Mononuclear cell (primary cell): ENCODE data around the gene TMEM129. TPM values are rescaled to one million over a fixed set of nuclear protein-coding genes. Genes with fewer than 3 reads are reported as not detected.

Source experiments
- H3K27me3 ChIP-seq: 2 replicates; pipeline ENCODE4 v1.6.0; 2011; ENCODE audit warnings: low read length, control low read depth; ENCODE audit not compliant: insufficient read depth
- H3K4me1 ChIP-seq: 2 replicates; pipeline ENCODE4 v1.5.1; 2011; ENCODE audit warnings: mild to moderate bottlenecking, low read length, control low read depth; ENCODE audit not compliant: insufficient read depth
- H3K4me3 ChIP-seq: 2 replicates; pipeline ENCODE4 v1.5.1; 2011; ENCODE audit warnings: mild to moderate bottlenecking, low read length, moderate library complexity
- H3K9me3 ChIP-seq: 2 replicates; pipeline ENCODE4 v1.5.1; 2011; ENCODE audit warnings: low read depth, mild to moderate bottlenecking, control low read depth, low read length
- total RNA-seq: library from RNA; depleted of rRNA; stranded (reverse); fragments of >200 nt; gene quantifications from one replicate; pipeline ENCODE4 v1.2.3, GENCODE V29; 2012

Gene TMEM129
- total RNA-seq, 1 donor, result 12.1 TPM

- Histone ChIP-seq H3K4me3 (no peak overlapping the region), H3K27me3 (no peaks in the 10 kb centered on the region), H3K9me3 (no peaks in the 10 kb centered on the region), H3K4me1 (peaks cover 3% of the 10 kb centered on the region)
These were observed 22.4 kb upstream of the TMEM129 start for GRCh38 chr4:1743551-1743950.

- no peaks in the 10 kb centered on the region for H3K4me1 ChIP-seq
- H3K27me3 ChIP-seq, result no peaks in the 10 kb centered on the region
- H3K9me3 ChIP-seq, result no peaks in the 10 kb centered on the region
- no peak overlapping the region for H3K4me3 ChIP-seq
These were observed 20.1 kb upstream of the TMEM129 start for GRCh38 chr4:1741208-1741607.

GRCh38 chr4:1740021-1740545, 19.0 kb upstream of the TMEM129 start:
- no peaks in the 10 kb centered on the region for H3K9me3 ChIP-seq
- no peak overlapping the region for H3K4me3 ChIP-seq
- H3K27me3 ChIP-seq, result no peaks in the 10 kb centered on the region
- H3K4me1 ChIP-seq, result no peaks in the 10 kb centered on the region

- Histone ChIP-seq H3K27me3 (no peaks in the 10 kb centered on the region), H3K4me1 (no peaks in the 10 kb centered on the region), H3K4me3 (no peak overlapping the region), H3K9me3 (no peaks in the 10 kb centered on the region)
These were observed 18.2 kb upstream of the TMEM129 start for GRCh38 chr4:1739358-1739757.

GRCh38 chr4:1738410-1738809, 17.3 kb upstream of the TMEM129 start:
- Histone ChIP-seq H3K4me3 (no peak overlapping the region), H3K27me3 (no peaks in the 10 kb centered on the region), H3K9me3 (no peaks in the 10 kb centered on the region), H3K4me1 (no peaks in the 10 kb centered on the region)

- Histone ChIP-seq H3K4me1 (no peaks in the 10 kb centered on the region), H3K27me3 (no peaks in the 10 kb centered on the region), H3K4me3 (no peak overlapping the region), H3K9me3 (no peaks in the 10 kb centered on the region)
These were observed 16.5 kb upstream of the TMEM129 start for GRCh38 chr4:1737666-1738065.

- no peaks in the 10 kb centered on the region for H3K4me1 ChIP-seq
- H3K9me3 ChIP-seq, result no peaks in the 10 kb centered on the region
- no peaks in the 10 kb centered on the region for H3K27me3 ChIP-seq
- no peak overlapping the region for H3K4me3 ChIP-seq
These were observed 15.7 kb upstream of the TMEM129 start for GRCh38 chr4:1736812-1737211.

- no peaks in the 10 kb centered on the region for H3K9me3 ChIP-seq
- no peaks in the 10 kb centered on the region for H3K4me1 ChIP-seq
- no peaks in the 10 kb centered on the region for H3K27me3 ChIP-seq
- H3K4me3 ChIP-seq, result no peak overlapping the region
These were observed 14.1 kb upstream of the TMEM129 start for GRCh38 chr4:1735215-1735614.

- Histone ChIP-seq H3K4me3 (no peak overlapping the region), H3K4me1 (peaks cover 19% of the 10 kb centered on the region), H3K9me3 (no peaks in the 10 kb centered on the region), H3K27me3 (no peaks in the 10 kb centered on the region)
These were observed 11.8 kb upstream of the TMEM129 start for GRCh38 chr4:1732911-1733310.

- Histone ChIP-seq H3K4me1 (peaks cover 36% of the 10 kb centered on the region), H3K9me3 (no peaks in the 10 kb centered on the region), H3K27me3 (no peaks in the 10 kb centered on the region), H3K4me3 (no peak overlapping the region)
These were observed 10.1 kb upstream of the TMEM129 start for GRCh38 chr4:1731180-1731579.

- H3K4me3 ChIP-seq, result no peak overlapping the region
- H3K9me3 ChIP-seq, result no peaks in the 10 kb centered on the region
- H3K4me1 ChIP-seq, result peaks cover 42% of the 10 kb centered on the region
- no peaks in the 10 kb centered on the region for H3K27me3 ChIP-seq
These were observed 9.5 kb upstream of the TMEM129 start for GRCh38 chr4:1730532-1731135.

GRCh38 chr4:1728061-1728980, 7.2 kb upstream of the TMEM129 start:
- no peak overlapping the region for H3K4me3 ChIP-seq
- H3K4me1 ChIP-seq, result peaks cover 65% of the 10 kb centered on the region
- H3K27me3 ChIP-seq, result no peaks in the 10 kb centered on the region
- no peaks in the 10 kb centered on the region for H3K9me3 ChIP-seq

GRCh38 chr4:1727117-1728031, 6.3 kb upstream of the TMEM129 start:
- H3K4me1 ChIP-seq, result peaks cover 75% of the 10 kb centered on the region
- H3K27me3 ChIP-seq, result no peaks in the 10 kb centered on the region
- H3K9me3 ChIP-seq, result no peaks in the 10 kb centered on the region
- no peak overlapping the region for H3K4me3 ChIP-seq

- Histone ChIP-seq H3K4me3 (no peak overlapping the region), H3K9me3 (no peaks in the 10 kb centered on the region), H3K27me3 (no peaks in the 10 kb centered on the region), H3K4me1 (peaks cover 83% of the 10 kb centered on the region)
These were observed 5.2 kb upstream of the TMEM129 start for GRCh38 chr4:1726146-1726934.
